D341Med (cell line): ENCODE measurements around the gene KRTAP4-5.
"Not testable (repeated sequence)": the region's sequence is repeated elsewhere in the genome, so short reads cannot be mapped to it uniquely, and the experiment has no call there.

ENCODE experiments used
- DNase-seq: peaks from one replicate; pipeline ENCODE4 v3.0.0; 2012; ENCODE audit warnings: low spot score

KRTAP4-5 gene

GRCh38 chr17:41108728-41109386 lies 40.8 kb downstream of the KRTAP4-5 start:
- not testable (repeated sequence) for DNase-seq

DNA sequence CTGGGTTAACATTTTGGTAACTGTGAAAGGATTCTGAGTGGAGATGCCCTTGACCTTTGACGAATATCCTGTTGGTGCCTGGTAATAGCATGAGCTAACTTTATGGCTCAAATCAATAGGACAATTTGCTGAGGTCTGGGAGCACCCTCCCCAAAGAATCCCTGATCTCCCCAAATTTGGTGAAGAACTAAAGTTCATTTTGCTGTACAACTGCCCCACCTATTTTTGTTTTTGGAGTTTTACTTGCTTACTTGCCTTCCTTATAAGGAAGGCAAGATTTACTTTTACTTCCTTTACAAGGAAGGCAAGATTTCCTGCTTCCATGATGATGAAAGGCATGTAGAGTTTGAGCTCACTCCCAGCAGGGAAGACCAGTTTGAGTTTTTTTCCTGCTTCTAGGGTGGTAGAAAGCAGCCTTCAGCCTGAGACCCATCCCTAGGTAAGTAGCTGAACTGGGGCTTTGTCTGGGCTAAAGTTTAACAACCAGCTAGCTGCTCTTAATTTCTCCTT lies 41.6 kb downstream of the KRTAP4-5 start:
- no peak for DNase-seq

DNA sequence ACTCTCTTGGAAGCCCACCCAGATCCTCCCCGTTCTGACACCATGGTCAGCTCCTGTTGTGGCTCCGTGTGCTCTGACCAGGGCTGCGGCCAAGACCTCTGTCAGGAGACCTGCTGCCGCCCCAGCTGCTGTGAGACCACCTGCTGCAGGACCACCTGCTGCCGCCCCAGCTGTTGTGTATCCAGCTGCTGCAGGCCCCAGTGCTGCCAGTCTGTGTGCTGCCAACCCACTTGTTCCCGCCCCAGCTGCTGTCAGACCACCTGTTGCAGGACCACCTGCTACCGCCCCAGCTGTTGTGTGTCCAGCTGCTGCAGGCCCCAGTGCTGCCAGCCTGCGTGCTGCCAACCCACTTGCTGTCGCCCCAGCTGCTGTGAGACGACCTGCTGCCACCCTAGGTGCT lies 44.3 kb downstream of the KRTAP4-5 start, which contains the start of gene KRTAP4-9:
KRTAP4-9 (plus strand) TSS at position 43 of the 400 bp plus-strand sequence; CDS start at position 43, 0 bp downstream.
- DNase-seq, result not testable (repeated sequence)

GRCh38 chr17:41104386-41105038 lies 45.1 kb downstream of the KRTAP4-5 start:
- DNase-seq, result not testable (repeated sequence)

GRCh38 chr17:41103896-41104295 lies 45.7 kb downstream of the KRTAP4-5 start:
- no peak for DNase-seq

GRCh38 chr17:41101586-41102259 lies 47.9 kb downstream of the KRTAP4-5 start, which contains the start of gene KRTAP4-16:
KRTAP4-16 (minus strand) TSS chr17:41102209; CDS start chr17:41102209, 0 bp downstream.
- no peak for DNase-seq

DNA sequence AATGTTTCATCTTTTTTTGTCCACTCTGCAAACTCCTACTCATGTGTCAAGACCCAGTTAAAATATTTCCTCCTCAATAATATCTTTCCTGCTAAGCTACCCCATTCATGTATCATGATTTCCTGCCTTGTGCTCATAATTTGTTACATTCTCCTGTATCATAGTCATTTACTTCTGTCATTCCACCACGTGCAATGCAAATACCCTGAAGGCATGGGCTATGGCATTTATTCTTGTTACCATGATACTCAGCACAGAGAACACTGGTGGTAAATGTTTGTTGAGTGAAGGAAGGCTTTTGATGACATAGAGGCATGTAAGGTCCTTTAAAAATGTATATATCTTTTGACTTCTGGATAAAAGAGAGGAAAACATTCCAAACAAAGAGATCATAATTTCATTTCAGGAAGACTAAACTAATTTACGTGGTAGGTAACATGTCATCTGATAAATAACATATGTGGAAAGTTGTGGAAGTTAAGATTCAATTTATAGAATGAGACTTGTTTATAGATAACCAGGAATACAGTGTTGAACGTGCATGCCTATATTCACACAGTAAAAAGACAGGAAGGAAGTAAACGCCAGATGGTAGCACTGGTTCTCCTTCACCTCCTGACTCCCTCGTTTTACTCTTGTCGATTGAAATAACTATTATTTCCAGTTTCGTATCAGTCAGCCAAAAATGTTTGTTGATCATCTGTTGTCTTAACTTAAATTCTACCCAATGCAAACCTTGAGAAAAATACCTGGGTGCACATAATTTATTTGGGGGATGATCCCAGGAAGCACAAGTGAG lies 49.7 kb downstream of the KRTAP4-5 start:
- DNase-seq, result not testable (repeated sequence)
